LNCaP clone FGC (cell line): ENCODE measurements around the gene EPB41L4A.

Experiments
- DNase-seq: peaks from one replicate; pipeline ENCODE4 v3.0.0-alpha.2; 2011; ENCODE audit warnings: low read depth
- H3K4me3 ChIP-seq: 2 replicates; pipeline ENCODE4 v1.5.1; 2011; ENCODE audit warnings: mild to moderate bottlenecking, low read depth, low read length, control low read depth
- CTCF ChIP-seq: IDR thresholded peaks from 2 replicates; pipeline ENCODE4 v1.5.1; 2012; ENCODE audit warnings: mild to moderate bottlenecking; ENCODE audit not compliant: control insufficient read depth, insufficient read depth; ENCODE audit errors: extremely low read depth

Gene EPB41L4A

GRCh38 chr5:112346411-112347044, 72.5 kb downstream of the EPB41L4A start:
- H3K4me3 ChIP-seq, result no peak overlapping the region
- TF ChIP-seq CTCF, result no peak
- no peak for DNase-seq

DNA sequence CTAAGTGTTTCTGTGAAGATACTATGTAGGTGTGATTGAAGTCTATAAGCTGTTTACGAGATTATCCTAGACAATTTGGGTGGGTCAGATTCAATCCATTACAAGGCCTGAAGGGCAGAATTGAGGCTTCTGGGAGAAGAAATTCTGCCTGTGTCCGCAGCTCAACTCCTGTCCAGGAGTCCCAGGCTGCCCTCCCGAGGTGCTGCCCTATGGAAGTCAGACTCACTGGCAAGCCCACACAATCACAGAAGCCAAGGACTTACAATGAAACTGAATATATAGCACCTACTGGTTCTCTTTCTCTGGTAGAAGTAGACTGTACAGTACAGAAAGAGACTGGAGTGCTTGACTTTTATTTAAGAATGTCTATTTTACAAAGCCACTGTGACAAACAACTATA, 74.5 kb downstream of the EPB41L4A start:
- H3K4me3 ChIP-seq, result no peak overlapping the region
- DNase-seq, result no peak
- TF ChIP-seq CTCF, result no peak

- DNase-seq, result no peak
- H3K4me3 ChIP-seq, result no peak overlapping the region
- TF ChIP-seq CTCF, result no peak
Observed at GRCh38 chr5:112342389-112342788, 76.7 kb downstream of the EPB41L4A start.

GRCh38 chr5:112339761-112340160, 79.3 kb downstream of the EPB41L4A start:
- TF ChIP-seq CTCF, result no peak
- DNase-seq, result no peak
- H3K4me3 ChIP-seq, result no peak overlapping the region

GRCh38 chr5:112338681-112339337, 80.3 kb downstream of the EPB41L4A start:
- H3K4me3 ChIP-seq, result no peak overlapping the region
- TF ChIP-seq CTCF, result no peak
- DNase-seq, result peak; percentile 81

DNA sequence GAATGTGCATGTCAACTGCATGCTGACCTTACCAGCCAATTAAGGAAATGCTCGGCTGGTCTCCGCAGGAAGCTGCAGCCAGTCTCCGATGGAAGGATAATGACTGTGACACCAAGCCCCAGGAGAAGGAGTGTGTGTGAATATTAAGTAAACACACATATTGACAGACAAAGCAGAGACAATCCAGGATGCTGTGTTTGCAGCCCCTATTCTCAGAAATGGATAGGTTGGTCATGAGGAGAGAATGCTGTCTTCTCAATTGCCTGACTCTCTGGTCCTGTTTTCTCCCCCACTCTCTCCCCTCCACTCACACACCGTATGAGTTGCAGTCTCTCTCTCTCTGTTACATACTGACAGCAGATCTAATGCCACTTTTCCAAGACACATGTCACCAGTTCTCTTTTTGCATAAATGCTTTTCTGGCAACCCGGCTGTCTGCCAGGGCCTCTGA, 85.7 kb downstream of the EPB41L4A start:
- DNase-seq, result no peak
- no peak overlapping the region for H3K4me3 ChIP-seq
- TF ChIP-seq CTCF, result no peak

DNA sequence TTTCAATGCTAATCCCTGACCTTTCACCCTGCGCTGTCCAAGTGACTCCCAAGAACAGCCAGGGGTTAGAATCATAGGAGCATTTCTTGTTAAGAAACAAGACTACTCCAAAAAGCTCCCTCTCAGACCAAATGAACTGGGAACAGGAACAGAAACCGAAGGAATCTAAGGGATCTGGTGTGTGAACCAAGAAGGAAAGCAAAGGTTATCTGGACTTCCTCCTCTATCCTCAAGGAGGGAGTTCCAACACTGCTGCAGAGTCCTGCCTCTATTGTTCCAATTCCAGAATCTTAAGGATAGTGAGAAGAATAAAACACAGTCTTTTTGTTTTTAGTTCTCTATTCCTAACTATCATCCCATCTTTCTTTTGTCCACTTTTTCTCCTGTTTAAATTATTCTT, 87.2 kb downstream of the EPB41L4A start:
- no peak for TF ChIP-seq CTCF
- no peak overlapping the region for H3K4me3 ChIP-seq

More for the DNA sequence above, 87.2 kb downstream of the EPB41L4A start:
- no peak for DNase-seq
